ENCODE data around the gene SOHLH1.

The SOHLH1 gene

DNA sequence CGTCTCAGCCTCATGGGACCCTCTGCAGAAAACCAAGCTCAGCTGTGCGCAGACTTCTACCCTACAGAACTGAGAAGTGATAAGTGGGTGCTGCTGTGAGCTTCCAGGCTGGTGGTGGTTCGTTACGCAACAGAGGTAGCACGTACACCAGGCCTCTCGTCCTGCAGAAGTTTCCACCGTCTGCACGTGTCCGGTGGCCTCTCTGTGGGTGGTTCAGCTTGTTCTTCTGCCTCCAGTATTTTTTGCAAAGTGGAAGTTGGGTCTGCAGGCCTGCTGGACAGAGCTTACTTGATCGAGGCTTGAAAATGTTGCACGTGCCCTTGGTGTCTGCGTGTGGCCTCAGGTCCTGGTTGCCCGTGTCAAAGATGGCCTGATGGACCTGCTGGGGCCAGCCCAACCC is 30.2 kb upstream of the SOHLH1 start:
- DNase-seq (ENCODE audit: low spot score) = no peak

DNA sequence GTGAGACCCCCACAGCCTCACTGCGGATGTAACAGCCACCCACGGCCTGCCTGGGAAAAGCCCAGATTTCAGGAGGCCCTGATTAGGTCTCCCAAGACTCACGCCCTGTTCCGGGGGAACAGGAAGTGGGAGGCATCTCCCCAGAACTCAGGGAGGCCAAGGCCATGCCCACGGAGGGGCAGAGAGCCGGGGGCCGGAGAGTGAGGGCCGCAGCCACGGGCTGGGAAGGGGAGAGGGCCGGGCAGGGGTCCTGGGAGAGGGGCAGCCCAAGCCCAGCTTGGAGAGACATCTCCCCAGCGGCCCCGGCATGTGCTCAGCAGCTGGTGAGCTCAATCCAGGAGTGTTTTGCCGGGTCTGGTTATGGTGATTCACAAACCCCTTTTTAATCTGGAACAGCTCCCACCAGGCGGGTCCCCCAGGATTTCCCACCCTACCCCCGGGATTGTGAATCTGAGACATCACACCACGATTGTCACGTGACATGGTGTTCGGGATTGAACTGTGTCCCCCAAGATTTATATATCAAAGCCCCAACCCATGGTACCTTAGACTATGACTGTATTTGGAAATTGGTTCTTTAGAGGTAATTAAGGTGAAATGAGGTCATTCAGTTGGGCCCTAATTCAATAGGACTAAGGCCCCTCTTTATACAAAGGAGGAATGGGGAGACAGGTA is 29.3 kb upstream of the SOHLH1 start:
- DNase-seq (ENCODE audit: low spot score) = no peak

DNA sequence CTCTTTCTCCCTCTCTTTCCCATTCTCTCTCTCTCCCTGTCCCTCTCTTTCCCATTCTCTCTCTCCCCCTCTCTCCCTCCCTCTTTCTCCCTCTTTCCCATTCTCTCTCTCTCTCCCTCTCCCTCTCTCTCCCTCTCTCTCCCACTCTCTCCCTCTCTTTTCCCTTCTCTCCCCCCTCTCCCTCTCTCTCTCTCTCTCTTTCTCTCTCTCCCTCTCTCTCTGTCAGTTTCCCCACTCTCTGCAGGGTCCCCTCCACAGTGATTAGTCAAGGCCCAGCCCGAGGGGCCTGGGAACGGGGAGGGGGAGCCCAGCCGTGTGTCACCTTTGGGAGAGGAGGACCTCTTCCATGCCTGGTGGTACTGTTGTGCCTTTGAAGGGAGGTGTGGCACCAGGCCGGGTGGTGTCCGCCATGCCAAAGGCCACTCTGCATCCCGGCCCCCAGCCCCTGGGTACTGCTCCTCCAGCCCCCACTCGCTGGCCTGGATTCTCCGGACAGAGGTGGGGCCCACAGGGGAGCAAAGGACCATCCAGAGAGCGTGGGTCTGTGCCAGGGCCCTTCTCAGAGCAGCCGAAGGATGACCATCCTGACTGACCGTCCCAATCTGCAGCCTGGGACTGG is 28.1 kb upstream of the SOHLH1 start:
- DNase-seq (ENCODE audit: low spot score) = no peak

DNA sequence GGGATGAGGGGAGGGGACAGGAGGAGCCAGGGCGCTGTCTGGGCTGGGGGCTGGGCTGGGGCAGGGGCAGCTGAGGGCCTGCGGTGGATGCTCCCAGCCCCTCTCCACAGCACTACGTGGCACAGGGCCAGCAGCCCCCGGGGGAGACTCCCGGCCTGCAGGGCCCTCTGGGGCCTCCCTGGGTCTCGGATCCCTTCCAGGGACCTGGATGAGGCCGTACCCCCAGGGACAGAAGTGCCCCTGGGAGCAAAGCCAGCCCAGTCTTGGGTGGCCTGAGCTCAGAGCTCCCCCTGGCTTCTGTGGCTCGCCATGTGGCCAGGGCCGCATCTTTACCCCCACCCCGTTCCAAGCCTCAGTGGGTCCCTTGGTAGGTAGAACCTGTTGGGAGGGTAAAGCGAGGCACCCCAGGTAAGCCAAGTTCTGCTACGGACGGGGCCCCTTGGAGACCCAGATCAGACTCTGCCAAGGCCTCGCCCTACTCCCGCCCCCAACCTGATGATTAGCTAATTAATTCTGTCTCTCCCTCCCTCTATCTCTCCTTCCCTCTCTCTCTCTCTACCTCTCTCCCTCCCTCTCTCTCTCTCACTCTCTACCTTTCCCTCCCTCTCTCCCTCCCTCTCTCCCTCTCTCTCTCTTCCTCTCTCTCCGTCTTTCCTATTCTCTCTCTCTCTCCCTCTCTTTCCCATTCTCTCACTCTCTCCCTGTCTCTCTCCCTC is 27.0 kb upstream of the SOHLH1 start:
- no peak for DNase-seq (ENCODE audit: low spot score)

DNA sequence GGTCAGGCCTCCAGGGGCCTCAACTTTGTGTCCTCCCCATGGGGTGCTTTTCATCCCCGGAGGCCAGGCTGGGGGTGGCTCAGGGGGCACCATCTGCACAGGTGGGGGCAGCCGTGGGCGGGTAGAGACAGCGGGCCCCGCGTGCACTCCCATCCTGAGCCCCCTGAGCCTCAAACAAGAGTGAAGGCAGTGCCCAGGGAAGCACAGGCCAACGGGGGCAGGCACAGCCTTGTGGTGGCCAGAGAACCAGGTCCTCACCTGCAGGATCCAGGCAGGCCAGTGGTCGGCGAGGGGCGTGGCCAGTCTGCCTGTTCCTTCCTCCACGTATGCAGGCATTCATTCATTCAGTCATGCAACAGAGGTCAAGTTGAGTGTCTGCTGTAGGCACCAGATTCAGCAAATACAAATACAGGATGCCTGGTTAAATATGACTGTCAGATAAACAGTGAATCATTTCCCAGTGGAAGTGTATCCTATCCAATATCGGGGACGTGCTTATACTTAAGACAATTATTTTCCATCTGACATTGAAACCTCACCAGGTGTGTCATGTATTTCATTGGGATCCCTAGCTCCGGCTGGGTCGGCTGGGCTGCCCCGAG is 25.0 kb upstream of the SOHLH1 start:
- no peak for DNase-seq (ENCODE audit: low spot score)

DNA sequence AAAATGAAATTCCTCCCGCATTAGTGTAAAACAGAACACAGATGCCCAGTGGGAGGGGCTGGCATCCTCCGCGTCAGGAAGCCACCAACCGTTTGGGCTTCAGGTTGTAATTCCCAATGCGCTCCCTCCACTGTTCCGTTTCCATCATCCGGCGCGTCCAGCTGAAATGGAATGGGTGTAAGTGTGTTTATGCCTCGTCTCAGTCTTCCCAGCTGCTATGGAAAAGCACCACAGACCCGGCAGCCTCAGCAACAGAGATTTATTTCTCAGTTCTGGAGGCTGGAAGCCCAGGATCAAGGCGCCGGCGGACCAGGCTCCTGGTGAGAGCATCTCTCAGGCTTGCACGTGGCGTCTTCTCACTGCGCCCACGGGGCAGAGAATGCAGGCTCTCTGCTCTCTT is 23.1 kb upstream of the SOHLH1 start:
- DNase-seq (ENCODE audit: low spot score) = no peak

DNA sequence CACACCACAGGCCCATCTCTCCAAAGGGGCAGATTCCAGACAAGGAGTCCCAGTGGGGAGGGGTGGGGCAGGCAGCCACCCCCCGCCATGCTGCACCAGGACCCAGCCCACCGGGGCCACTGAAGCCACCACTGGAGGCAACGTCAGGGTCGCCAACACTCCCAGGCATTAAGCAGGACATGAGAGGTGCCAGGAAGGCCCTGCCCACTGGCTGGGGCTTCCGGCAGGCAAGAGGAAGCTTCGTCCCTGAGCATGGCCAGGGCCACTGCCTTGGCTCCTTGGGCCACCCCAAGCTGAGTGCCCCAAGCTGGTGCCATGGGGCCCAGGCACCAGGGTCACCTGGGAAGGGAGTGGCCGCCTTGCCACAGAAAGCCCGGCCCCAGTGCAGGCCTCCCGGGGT is 20.2 kb upstream of the SOHLH1 start:
- no peak for DNase-seq (ENCODE audit: low spot score)

DNA sequence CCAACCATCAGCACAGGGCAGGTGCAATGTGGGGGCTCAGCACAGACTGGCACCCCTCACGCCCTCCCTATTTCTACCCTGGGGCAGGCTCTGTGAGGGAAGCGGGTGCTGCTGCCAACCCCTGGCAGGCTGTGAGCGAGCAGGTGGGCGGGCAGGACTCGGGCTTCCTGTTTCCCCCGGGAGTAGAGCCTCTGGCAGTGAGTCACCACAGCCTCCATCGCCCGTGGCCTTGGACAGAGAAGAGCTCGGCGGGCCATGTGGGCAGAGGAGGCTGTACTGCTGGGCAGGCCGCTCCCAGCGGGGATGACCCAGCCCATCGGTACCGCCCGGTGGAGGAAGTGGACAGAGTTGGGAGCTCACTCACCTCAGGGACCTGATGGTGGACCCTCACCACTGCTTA is 19.3 kb upstream of the SOHLH1 start:
- DNase-seq (ENCODE audit: low spot score) = no peak

DNA sequence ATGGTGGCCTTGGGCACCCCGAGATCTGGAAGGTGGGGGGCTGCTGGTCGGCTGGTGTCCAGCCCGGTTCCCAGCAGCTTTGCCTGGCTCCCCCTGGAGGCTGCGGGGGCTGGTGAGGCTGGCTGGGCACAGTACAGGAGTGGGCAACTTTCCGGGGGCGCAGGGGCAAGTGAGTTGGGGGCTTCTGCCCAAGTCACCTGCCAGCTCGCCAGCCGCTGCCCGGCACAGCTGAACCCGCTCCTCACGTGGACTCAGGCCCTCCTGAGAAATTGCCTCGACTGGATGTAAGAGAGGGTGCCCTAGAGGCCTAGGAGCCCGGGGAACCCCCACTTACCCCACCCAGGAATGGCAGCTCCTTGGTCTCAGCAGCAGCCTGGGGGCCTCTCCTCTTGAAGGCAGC is 18.1 kb upstream of the SOHLH1 start:
- no peak for DNase-seq (ENCODE audit: low spot score)

DNA sequence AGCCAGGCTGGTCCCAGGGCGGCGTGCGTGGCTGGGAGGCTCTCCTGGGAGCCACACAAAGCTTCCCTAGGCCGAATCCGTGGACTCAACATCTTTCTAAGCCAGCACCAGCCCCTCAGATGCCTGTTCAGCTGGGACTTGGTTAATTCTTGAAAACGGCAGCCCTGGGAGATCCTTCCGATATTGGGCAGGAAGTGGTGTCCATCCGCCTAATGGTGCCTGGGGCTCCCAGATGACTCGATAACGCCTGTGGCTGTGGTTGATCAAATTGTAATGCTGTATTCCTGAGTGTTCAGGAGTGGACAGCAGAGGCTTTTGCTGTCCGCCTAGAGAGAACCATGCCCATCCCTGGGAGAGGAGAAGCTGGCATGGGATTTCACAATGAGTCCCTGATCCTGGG is 16.8 kb upstream of the SOHLH1 start:
- no peak for DNase-seq (ENCODE audit: low spot score)

DNA sequence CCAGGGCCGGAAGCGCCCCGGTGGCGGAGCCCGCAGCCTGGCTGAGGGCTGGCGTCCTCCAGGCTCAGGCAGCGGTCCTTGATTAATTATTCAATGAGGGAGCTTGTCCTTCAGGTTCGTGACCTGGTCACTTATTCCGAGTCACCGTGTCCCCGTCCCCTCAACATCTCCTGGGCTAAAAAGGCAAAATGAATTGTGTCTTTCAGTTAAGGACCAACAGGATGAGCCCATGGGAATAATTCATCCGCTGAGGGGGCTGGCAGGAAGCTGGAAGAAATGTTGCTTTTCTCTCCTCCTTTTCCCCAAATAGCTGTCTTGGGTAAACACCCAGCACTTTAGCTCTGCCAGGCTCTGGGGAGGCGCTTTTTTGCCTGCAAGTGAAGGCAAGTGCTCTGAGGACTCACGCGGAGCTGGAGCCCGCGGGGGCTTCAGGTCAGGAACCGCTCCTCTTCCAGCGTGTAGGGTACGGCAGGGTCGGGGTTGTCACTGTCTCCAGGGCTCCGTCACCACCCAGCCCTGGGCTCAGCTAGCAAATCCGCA is 15.8 kb upstream of the SOHLH1 start:
- DNase-seq (ENCODE audit: low spot score) = no peak

DNA sequence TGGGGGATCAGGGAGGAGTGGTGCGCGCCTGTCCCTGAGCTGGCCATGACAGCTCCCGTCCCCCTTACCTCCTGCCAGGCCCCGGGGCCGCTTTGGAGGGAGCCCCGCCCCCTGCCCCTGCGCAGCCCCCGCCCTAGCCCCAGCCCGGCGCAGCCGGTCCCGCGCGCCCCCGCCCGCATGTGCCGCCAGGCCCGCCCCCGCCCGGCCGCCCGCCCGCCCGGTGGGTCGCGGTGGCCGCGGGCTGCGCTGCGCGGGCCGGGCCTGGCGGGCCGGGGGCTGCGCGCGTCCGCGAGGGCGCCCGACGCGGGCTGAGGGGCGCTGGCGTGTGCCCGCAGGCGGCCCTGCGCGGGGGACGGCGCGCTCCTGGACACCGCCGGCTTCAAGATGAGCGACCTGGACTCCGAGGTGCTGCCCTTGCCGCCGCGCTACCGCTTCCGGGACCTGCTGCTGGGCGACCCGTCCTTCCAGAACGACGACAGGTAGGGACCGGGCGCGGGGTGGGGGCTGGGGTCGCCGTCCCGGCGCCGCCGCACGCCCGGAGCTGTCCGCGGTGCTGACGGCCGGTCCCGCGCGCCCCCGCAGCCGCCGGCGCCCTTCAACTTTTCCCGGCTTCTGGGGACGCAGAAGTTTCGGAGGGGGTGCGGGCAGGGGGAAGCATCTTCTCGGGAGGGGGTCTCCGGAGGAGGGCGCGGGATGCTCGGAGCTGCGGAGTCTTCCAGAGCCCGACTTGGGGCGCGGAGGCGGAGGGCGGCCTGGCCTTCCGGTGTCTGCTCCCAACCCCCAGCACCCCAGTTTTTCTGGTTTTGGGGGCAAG is 15.2 kb upstream of the SOHLH1 start:
- no peak for DNase-seq (ENCODE audit: low spot score)

DNA sequence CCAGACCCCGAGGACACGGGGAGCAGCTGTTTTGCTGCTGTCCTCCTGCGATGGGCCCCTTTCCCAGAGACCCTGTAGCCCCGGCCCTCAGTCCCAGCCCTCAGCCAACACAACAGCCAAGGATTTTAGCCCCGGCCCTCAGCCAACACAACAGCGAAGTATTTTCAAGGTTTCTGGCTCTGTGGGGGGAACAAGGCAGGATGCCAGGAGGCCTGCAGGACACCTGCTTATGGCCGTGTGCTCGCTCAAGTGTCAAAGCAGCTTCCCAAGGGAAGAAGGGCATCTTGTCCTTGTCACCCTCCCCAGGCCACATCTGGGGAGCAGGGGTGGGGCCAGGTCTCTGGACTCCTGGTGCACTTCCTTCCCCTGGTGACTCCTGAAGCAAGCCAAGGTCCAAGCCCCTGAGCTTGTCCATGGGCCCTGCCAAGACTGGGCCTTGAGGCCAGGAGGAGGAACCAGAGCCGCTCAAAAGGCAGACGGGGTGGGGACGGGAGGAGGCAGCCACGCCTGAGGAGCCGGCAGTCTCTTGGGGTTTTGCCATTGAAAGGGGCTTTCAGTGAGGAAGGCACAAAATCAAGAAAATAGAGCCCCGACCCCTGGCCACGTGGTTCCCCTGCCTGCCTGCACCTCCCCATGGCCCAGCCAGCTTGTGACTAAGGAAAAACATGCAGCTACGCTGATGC is 13.5 kb upstream of the SOHLH1 start:
- no peak for DNase-seq (ENCODE audit: low spot score)

DNA sequence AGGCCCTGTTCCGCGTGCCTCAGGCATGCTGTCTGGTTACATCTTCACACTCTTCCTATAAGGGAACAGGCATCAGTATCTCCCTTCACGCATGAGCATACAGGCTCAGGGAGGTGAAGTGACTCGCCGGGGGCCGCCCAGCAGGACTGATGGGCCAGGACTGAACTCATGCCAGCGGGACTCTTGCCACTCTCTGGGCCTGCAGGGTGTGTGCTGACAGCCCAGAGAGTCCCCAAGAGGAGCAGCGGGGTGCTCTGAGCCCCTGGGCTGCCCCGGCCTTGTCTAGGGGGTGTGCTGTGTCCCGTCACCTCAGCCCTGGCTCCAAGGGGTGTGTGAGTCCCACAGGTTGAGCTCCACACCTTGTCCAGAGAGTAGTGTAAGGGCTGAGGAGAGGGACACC is 12.6 kb upstream of the SOHLH1 start:
- DNase-seq (ENCODE audit: low spot score) = no peak

DNA sequence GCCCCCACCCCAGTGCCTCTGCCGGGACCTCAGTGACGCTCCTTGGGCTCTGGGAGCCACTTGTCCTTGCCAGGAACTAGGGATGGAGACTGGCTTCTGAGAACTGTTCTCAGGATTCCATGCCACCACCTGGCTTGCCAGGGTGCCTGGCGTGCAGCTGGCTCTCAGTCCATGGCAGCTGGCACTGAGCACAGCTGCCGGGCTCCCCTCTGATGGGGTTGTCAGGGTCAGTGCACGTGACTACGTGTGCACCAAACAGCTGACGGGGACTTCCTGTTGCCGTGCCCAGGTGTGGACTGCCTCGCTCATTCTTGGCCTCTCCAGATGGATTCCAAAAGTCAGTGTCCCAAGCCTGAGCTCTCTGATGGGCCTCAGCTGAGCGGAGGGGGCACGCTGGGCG is 12.1 kb upstream of the SOHLH1 start:
- no peak for DNase-seq (ENCODE audit: low spot score)

DNA sequence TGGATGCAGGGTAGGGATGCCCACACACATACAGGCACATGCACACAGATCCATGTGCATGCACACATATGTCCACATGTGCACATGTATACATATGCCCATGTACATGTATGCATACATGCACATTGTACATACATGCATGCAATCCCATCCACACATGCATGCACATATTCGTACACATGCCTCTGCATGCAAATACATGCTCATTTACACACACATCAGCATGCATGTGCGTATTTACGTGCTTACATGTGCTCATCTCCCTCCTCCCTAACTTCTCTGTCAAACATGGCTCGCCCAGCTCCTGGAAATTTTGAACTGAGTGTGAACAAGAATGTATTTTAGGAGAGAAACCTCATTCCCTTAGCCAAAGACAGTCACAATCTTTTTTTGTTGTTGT is 8.9 kb upstream of the SOHLH1 start:
- no peak for DNase-seq (ENCODE audit: low spot score)

DNA sequence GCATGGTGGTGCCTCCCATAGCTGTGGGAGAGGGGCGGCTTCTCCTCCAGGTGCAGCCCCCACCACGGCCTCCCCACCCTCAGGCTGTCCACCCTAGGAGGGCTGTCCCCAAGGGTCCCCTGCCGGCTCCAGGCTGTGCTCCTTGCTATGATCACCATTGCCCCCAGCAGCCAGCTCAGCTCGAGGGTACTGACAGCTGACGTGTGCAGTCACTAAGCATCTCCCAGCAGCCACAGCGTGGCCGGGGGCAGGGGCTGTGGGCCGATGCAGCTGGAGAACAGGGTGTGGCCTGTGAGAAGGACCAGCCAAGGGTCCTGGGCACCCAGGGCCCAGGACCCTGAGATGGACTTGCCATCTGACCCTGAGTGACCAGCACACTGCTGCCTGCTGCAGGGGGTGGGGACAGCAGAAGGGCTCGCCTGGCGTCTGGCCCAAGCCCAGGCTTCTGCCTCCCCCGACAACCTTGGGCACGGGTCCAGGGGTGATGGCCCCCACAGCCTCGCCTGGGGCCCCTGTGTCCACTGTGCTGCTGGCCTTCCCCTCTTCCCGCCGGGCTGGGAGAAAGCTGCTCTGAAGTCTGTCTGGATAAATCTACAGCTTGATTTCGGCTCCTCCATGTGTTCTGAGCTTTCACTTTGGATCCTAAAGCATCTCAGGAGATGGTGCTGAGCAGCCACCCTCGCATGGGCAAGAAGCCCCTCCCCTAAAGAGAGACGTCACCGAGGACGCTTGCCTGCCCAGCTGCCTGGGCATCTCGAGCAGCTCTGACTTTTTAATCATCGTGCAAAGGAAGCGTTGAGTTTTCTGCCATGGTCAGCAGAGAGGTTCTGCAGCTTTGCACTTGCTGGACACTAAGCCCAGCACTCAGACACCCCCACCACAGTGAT is 8.2 kb upstream of the SOHLH1 start:
- DNase-seq (ENCODE audit: low spot score) = no peak

DNA sequence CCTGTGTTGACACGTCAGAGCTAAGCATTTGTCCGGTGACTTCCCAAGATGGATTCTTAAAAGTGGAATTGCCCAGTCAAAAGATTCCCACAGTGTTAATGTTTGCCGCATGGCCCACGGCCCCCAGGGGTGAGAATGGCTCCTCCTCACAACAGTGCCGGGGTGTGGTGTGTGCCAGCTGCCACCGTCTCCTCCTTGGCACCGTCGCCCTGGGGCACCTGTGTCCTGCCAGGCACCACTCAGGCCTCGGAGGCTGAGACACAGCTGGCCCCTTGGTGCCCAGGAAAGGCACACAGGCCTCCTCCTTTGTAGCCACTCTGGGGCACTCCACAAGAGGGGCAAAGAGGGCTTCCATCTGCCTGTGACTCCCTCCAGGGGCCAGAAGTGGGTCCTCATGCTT is 7.0 kb upstream of the SOHLH1 start:
- DNase-seq (ENCODE audit: low spot score) = no peak

DNA sequence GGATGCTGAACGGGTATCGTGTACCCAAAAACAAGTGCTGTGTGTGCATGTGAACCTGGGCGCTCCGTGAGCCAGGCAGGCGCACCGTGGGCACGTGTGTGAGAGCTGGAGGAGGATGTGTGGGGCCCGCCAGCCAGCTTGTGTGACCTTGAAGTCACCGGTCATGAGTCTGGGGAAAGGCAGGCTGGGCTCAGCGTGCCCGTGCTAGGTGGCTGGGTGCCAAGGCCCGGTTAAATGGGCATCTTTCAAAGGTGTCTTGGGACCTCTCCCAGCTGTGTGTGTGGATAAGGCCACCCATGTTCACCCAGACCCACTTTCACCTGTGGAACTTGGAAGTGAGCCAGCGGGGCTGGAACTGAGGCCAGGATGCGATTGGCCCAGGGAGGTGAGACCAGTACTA is 6.1 kb upstream of the SOHLH1 start:
- no peak for DNase-seq (ENCODE audit: low spot score)

DNA sequence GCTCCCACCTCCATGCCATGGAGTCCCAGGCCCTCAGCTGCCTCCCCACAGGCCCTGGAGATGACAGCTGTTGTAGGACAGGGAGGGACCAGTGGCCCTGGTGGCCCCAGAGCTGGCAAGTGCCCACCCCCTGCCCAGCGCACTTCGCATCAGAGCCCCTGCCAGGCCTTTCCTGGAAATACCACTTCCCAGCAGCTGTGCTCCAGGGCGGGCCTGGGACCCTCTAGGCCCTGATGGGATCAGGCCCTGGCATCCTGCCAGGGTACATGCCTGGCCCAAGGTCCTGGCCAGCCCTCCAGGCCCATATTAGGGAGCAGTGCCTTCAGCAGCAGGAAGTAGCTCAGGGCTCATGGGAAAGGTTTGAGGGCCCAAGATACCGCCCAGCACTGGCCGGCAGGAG is 5.2 kb upstream of the SOHLH1 start:
- DNase-seq (ENCODE audit: low spot score) = no peak

All from globus pallidus (tissue), 1 donor.